Bronchial epithelial cell (primary cell): ENCODE results near the gene DNAH14. TPM values are rescaled to one million over a fixed set of nuclear protein-coding genes. Genes with fewer than 3 reads are reported as not detected.
A peak's percentile ranks its signal among the peaks of the same experiment; 100 is the strongest.

ENCODE experiments used
- DNase-seq: peaks from one replicate; pipeline ENCODE4 v3.0.0-alpha.2; 2010; ENCODE audit warnings: low read depth
- FAIRE-seq: peaks from 2 replicates; lab custom pipeline; 2011; peaks lifted over from hg19 to GRCh38; lab: Jason Lieb, UNC
- H3K27me3 ChIP-seq: 2 replicates; pipeline ENCODE4 v1.5.1; 2011; ENCODE audit warnings: low read length; ENCODE audit not compliant: control insufficient read depth, insufficient read depth
- H3K36me3 ChIP-seq: 2 replicates; pipeline ENCODE4 v1.5.1; 2011; ENCODE audit warnings: low read length; ENCODE audit not compliant: control insufficient read depth, insufficient read depth
- H3K4me3 ChIP-seq: 2 replicates; pipeline ENCODE4 v1.5.1; 2011; ENCODE audit warnings: mild to moderate bottlenecking, low read depth, low read length, control low read depth
- total RNA-seq: library from RNA; depleted of rRNA; stranded (reverse); fragments of >200 nt; gene quantifications from 2 replicates; pipeline ENCODE4 v1.2.1, GENCODE V29; 2014
- TF ChIP-seq, protein P1 (sequence below): IDR thresholded peaks from 2 replicates; pipeline ENCODE4 v1.5.1; 2011; ENCODE audit warnings: mild to moderate bottlenecking, moderate library complexity, low read length, control low read depth, inconsistent platforms; ENCODE audit not compliant: insufficient read depth, severe bottlenecking

The DNAH14 gene
- total RNA-seq, 1 donor from 2014 or later = 10.5 TPM

DNA sequence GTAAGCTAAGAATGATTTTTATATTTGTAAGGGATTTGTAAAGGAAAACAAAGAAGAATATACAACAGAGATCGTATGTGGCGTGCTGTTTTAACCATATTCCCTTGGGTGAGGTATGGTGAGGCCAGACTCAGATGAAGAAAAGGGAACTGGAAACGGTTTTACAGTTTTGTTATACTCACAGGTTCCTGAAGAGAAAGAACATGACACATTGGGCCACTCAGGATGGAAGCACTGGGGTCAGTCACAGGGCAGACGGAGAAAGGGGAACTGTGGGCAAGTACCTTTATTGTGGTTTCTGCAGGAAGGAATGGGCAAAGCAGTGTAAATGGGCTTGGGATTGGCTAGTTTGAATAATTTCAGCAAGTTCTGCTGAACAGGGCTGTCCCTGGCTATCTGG lies 321.0 kb downstream of the DNAH14 start:
- no peak for FAIRE-seq
- H3K4me3 ChIP-seq = no peak overlapping the region
- H3K27me3 ChIP-seq = no peaks in the 10 kb centered on the region
- DNase-seq = no peak
- H3K36me3 ChIP-seq = no peaks in the 10 kb centered on the region
- TF ChIP-seq, protein P1, sequence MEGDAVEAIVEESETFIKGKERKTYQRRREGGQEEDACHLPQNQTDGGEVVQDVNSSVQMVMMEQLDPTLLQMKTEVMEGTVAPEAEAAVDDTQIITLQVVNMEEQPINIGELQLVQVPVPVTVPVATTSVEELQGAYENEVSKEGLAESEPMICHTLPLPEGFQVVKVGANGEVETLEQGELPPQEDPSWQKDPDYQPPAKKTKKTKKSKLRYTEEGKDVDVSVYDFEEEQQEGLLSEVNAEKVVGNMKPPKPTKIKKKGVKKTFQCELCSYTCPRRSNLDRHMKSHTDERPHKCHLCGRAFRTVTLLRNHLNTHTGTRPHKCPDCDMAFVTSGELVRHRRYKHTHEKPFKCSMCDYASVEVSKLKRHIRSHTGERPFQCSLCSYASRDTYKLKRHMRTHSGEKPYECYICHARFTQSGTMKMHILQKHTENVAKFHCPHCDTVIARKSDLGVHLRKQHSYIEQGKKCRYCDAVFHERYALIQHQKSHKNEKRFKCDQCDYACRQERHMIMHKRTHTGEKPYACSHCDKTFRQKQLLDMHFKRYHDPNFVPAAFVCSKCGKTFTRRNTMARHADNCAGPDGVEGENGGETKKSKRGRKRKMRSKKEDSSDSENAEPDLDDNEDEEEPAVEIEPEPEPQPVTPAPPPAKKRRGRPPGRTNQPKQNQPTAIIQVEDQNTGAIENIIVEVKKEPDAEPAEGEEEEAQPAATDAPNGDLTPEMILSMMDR = no peak

DNA sequence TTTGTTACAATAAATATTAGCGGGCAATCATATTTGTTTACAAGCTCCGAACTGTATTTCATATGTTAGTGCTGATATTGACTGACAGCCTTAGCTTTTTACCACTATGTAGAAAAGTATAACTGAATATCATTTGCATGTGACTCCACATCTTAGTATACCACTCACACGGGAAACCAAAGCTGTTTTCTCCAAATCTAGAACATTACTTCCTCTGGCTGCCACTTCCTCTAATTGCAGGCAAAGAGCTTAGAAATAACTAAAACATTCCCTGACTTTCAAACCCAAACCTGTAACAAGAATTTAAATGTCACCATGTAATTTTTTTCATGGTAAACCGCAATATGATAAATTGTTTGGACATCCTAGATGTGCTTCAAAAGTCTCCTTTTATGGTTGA lies 323.7 kb downstream of the DNAH14 start:
- FAIRE-seq = no peak
- Histone ChIP-seq H3K4me3 (no peak overlapping the region), H3K36me3 (no peaks in the 10 kb centered on the region), H3K27me3 (no peaks in the 10 kb centered on the region)
- TF ChIP-seq, protein P1 = no peak
- no peak for DNase-seq

DNA sequence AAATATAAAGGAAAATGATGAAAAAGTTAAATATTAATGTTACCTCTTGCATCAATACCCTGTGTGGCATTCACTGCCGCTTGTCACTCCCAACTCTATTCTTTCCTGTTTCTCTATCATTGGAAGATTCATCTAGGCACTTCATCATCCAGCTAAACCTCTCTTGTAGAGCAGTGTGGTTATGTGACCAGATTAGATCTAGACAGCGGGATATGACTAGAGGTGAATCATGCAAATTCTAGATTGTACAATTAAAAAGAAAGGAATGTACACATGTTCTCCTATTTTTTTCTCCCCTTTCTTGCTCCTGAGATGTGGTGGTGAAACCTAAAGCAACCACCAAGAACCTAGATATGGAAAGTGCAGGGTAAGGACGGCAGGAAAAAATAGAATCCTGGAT lies 324.3 kb downstream of the DNAH14 start:
- H3K4me3 ChIP-seq = no peak overlapping the region
- peak; percentile 88 for DNase-seq
- FAIRE-seq = no peak
- no peaks in the 10 kb centered on the region for H3K36me3 ChIP-seq
- no peaks in the 10 kb centered on the region for H3K27me3 ChIP-seq
- TF ChIP-seq, protein P1 = no peak

DNA sequence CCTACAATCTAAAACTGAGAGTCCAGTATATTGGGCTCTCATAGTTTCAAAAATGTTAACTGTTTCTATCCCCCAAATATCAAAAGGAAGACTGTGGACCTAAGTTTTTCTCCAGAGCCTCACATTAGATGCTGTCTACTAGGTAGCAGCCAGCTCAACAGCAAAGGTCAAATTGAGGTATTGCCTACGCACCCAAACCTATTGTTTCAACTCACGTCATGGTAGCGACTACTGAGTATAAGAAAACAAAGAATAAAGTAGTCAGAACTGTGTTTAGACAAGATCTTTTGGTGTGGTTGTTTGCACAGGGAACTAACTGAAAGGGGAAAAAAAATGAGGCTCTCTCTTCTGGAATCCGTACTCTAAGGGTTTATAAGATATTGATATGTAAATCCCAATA lies 325.2 kb downstream of the DNAH14 start:
- TF ChIP-seq, protein P1 = no peak
- Histone ChIP-seq H3K27me3 (no peaks in the 10 kb centered on the region), H3K36me3 (no peaks in the 10 kb centered on the region), H3K4me3 (no peak overlapping the region)
- no peak for FAIRE-seq
- DNase-seq = peak; percentile 80

DNA sequence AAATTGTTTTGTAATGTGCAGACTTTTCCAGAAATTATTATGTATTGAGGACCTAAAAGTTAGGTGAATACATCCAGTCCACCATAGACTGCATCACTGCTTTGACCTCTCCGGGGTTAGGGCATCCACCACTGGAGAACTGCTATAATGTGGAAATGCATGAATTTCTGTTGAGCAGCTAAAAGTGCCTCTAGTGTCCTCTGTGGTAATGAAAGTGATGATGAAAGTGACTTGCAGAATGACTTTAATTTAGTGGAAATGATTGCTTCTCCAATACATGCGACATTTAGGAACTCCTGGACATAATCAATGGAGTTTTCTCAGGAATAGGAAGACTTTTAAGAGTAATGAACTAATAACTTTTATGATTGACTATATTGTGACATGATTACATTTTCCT lies 327.6 kb downstream of the DNAH14 start:
- no peaks in the 10 kb centered on the region for H3K27me3 ChIP-seq
- no peak overlapping the region for H3K4me3 ChIP-seq
- FAIRE-seq (no peak), DNase-seq (no peak)
- TF ChIP-seq, protein P1 = no peak
- no peaks in the 10 kb centered on the region for H3K36me3 ChIP-seq

DNA sequence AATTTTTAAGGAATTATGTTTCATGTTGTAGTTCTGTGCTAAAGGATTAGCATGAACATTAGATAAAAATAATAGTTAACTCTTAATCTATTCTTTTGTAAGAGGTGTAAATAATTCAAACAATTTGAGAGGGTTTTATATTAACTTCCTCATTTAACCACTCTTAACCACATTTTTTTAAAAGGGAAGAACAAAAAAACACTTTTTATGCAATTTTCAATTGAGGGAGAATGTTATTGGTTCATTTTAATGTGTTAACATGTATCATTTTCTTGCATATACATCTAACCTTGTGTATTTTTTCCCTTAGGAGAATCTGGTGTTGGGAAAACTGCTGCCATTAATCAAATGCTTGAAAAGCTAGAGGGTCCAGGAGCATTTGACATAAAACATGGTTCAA lies 329.3 kb downstream of the DNAH14 start:
- DNase-seq (no peak), FAIRE-seq (no peak)
- H3K27me3 ChIP-seq = no peaks in the 10 kb centered on the region
- H3K4me3 ChIP-seq = no peak overlapping the region
- H3K36me3 ChIP-seq = no peaks in the 10 kb centered on the region
- TF ChIP-seq, protein P1 = no peak
